GM19452 (cell line): ENCODE results near the gene PFN3.
"Not testable (repeated sequence)": the region's sequence is repeated elsewhere in the genome, so short reads cannot be mapped to it uniquely, and the experiment has no call there.

Experiments used
- ATAC-seq: cut with Tn5 transposase; IDR thresholded peaks from one replicate; pipeline ENCODE4 v1.9.1; 2021; ENCODE audit not compliant: unreplicated experiment

The PFN3 gene

DNA sequence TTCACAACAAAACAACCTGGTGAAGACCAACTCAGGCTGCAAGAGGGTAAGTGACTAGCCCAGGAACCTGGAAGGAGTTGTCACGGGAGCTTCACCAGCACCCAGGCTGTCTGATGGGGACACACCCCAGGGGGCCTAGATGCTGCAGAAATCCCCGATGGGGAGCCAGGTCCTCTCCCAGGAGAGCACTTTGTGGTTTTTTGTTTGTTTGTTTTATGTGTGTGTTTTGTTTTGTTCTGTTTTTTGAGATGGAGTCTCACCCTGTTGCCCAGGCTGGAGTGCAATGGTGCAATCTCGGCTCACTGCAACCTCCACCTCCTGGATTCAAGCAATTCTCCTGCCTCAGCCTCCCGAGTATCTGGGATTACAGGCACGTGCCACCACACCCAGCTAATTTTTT, 24.9 kb downstream of the PFN3 start:
- ATAC-seq, result not testable (repeated sequence)

DNA sequence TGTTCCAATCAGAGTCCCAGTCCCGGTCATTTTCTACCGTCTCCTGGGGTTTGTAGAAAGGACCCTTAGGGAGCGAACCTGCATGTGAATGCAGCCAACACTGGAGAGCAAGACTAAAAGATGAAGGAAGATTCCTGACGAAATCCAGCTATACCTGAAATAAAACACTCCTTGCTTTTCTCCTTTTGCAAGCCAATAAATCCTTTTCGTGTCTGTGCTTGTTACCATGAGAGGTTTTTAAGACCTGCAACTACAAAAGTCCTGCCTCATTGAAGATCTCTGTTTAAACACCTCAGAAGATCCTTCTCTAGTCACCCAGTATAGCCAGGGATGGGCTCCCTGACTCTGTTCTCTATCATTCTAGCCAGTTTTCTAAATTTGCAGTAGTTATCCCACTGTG, 26.2 kb downstream of the PFN3 start:
- no peak for ATAC-seq

DNA sequence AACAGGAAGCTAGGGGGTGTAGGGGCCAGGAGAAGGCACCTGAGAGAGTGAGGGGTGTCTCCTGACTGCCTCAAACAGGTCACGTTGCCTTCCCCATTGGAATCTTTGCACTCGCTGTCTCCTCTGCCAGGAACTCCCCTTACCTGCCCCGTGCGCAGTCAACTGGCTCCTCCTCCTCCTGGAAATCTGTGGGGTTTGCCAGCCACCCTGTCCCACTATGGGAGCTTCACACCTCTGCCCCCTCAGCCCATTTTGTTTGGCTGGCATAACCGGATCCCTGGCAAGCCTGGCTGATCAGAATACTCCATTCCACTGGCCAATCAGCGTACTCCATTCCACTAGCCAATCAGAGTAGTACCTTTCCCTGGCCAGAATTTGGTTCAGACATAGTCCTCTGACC, 26.7 kb downstream of the PFN3 start:
- ATAC-seq, result no peak

DNA sequence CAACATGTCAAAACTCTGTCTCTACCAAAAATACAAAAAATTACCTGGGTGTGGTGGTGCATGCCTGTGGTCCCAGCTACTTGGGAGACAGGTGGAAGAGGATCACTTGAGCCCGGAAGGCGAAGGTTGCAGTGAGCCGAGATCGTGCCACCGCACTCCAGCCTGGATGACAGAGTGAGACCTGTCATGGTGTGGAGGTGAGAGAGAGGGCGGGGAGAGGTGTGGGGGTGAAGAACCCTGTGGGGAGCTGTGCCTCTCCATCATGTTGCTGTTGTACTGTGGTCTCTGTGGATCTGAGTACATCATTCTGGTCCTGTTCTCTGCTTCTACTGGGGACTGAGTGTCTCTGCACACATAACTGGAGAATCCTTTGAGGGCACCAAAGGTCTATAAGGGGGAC, 27.6 kb downstream of the PFN3 start:
- no peak for ATAC-seq

DNA sequence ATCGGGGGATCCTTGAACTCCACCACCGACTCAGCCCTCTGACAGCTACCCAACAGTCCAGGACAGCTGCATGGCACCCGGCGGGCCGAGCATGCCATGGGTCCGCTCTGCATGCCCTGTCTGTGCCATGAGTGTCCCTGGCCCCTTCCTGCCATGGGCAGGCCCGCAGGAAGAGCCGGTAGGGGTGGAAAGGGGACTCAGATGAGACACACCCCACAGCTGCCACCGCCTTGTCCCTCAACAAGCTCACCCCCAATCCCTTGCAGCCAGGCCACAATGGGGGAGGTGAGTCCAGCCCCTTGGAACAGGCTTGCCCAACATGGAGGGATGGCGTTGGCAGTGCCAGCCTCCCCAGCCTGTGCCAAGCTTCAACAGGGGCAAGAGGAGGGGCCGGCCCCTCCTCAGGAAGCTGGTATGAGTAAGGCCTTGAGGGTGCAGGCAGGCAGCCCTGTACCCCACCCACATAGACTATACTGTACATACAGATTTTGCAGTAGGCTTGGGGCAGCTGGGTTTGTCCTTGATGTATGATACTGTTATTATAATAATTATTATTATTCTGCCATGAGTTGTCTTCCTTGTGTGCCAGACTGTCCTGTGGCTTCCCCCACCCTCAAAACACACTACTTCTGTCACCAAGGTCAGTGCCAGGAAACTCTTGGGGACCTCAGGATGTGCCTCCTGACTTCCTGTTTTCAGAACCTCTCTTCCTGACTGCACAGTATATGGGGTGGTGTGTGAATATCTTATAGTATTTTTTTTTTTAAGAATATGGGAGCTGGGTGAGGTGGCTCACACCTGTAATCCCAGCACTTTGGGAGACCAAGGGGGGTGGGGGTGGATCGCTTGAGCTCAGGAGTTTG, 28.2 kb downstream of the PFN3 start:
- ATAC-seq, result no peak

DNA sequence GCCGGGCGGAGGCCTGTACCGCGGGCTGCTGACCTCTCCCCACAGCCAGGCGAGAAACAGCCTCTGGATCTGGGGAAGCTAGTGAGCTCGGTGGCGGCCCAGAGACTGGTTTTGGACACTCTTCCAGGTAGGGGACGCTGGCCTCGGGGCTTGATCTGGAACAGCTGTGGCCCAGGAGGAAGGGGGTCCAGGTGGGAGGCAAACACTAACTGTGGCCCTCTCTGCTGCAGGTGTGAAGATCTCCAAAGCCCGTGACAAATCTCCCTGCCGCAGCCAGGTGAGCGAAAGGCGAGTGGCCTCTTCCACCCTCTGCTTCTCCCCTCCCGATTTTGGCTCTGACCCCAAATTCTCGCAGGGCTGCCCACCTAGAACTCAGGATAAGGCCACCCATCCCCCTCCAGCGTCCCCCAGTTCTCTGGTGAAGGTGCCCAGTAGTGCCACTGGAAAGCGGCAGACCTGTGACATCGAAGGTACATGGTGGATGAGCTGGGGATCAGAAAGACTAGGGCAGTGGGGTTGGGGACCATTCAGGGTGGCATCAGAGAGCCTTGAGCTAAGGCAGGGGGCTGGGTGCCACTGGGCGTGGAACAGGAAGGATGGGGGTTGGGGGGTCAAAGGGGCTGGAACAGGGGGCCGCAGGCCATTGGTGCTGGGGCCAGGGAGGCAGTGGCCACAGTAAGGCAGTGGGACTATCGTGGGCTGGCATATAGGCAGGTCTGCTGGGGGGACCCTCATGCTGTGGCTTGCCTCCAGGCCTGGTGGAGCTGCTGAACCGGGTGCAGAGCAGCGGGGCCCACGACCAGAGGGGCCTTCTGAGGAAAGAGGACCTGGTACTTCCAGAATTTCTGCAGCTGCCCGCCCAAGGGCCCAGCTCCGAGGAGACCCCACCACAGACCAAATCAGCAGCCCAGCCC, 29.1 kb downstream of the PFN3 start:
- no peak for ATAC-seq

DNA sequence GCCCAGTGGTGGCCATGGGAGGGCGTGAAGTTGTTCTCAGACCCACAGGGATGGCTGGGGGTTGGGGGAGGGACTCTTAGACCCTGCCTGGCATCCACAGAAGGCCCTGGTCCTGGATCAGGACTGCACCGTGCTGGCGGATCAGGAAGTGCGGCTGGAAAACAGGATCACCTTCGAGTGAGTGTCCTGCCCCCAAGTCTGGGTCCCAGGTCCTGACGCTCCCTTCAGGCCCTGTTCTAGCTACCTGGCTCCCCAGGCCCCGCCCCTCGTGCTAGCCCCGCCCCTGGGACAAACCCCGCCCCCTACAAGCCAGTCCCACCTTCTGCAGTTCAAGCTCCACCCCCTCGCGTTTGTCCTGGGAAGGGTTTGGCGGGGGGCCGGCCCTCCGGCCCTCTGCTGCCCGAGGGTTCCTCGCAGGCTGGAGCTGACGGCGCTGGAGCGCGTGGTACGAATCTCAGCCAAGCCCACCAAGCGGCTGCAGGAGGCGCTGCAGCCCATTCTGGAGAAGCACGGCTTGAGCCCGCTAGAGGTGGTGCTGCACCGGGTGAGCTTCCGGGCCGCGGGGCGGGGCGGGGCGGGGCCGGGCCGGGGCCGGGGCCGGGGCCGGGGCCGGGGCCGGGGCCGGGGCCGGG, 29.9 kb downstream of the PFN3 start:
- ATAC-seq, result peak; percentile 54

DNA sequence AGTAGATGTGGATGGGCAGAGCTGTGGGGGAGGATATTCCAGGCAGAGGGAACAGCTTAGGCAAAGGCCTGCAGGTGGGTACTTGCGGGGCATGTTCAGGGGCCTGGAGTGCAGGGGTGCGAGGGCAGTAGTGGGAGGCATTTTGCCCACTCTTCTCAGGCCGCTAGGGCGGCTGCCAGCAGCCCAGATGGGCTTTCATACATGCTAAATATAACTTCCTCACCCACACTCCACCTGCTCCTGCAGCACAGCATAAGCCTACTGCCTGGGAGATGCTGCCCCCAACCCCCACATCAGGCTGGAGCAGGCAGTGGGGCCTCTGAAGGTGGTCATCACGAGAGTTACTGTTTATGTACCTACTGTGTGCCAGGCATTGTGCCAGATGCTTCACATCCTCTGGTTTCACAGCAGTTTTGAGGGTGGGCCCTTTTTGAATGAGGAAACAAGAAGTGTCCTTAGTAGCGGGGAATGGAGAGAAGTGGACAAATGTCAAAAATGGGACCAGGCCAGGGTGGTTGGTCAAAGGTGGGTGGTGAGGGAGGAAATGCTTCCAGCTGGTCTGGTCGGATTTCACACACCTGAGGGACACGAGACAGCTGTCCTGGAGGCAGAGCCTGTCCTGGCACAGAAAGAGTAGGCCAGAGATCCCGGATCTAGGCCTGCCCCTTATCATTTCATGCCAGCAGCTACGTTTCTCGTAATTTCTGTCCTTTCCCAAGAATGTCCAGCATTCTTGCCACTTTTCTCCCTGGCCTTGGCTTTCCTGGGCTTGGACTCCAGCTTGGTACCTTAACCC, 30.6 kb downstream of the PFN3 start:
- no peak for ATAC-seq

DNA sequence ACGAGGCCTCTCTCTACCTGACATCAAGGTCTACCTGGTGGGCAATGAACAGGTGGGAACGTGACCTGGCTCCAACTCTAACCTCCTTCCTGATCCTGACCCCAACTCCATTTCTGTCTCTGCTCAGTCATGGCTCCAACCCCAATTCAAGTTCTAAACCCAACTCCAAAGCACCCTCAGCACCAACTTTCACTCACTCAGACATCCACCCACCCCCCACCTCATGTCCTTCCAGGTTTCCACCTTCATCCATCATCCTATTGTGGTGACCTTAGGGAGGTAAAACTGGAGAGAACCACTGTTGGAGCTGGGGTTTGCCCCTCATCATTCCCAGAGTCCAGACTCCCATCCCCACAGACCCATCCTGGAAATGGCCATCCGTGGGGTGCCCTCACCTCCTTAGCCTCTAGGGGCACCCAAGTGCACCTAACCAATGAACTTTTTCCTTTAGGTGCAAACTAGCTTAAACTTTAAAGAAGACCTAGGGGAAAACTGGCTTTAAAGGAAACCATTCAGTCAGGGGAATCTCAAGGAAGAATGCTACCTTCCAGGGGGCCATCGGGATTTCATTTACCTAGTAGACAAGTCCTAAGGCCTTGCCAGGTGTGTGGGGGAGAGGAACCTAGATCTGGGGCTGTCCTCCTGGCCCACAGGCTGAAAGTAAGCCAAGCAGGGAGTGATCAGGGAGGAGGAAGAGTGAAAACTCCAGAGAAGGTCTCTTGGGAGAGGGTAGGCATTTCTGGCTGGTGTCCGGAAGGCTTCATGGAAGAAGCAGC, 31.4 kb downstream of the PFN3 start:
- ATAC-seq, result no peak

DNA sequence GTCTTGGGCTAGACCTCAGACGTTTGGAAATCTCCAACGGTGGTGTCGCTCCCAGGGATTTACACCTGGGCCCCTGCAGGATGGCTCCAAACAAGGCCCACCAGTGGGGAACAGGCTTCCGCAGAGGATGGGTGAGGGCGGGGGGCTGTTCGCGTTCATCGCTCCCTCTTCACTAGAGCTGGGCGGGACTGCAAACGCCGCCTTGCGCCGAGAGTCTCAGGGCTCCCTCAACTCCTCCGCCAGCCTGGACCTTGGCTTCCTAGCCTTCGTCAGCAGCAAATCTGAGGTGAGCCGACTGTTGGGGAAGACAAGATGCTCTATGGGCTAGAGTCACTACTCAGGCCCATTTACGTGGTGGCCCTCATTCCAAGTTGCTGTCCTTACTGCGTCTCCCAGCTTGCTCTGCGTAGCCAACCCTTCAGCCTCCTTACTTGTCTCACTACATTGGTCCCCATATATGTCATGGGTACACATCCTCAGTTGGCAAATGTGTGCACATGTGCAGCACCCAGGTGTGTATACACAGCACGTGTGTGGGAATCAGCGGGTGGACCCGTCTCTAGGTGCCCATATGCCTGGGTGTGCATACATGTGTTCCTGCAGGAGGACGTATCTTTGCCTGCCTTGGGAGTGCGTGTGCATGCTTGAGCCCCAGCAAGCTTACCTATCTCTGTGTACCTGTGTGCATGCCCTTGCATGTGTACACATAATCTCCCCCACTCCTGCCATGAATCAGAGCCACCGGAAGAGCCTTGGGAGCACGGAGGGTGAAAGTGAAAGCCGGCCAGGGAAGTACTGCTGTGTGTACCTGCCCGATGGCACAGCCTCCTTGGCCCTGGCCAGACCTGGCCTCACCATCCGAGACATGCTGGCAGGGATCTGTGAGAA, 32.2 kb downstream of the PFN3 start:
- no peak for ATAC-seq

DNA sequence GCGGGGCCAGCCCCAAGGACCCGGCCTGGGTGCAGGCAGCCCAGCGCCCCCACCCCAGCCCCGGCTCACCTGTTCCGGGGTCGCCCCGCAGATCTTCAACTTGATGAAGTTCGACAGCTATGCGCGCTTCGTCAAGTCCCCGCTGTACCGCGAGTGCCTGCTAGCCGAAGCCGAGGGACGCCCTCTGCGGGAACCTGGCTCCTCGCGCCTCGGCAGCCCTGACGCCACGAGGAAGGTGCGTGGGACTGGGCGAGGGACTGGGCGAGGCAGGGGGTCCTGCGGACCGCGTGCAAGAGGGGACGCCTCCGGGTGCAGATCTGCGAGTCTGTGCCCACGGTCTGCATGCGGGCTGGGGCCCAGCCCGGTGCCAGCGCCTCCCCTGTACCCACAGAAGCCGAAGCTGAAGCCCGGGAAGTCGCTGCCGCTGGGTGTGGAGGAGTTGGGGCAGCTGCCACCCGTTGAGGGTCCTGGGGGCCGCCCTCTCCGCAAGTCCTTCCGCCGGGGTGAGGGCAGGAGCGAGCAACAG, 33.1 kb downstream of the PFN3 start:
- no peak for ATAC-seq

DNA sequence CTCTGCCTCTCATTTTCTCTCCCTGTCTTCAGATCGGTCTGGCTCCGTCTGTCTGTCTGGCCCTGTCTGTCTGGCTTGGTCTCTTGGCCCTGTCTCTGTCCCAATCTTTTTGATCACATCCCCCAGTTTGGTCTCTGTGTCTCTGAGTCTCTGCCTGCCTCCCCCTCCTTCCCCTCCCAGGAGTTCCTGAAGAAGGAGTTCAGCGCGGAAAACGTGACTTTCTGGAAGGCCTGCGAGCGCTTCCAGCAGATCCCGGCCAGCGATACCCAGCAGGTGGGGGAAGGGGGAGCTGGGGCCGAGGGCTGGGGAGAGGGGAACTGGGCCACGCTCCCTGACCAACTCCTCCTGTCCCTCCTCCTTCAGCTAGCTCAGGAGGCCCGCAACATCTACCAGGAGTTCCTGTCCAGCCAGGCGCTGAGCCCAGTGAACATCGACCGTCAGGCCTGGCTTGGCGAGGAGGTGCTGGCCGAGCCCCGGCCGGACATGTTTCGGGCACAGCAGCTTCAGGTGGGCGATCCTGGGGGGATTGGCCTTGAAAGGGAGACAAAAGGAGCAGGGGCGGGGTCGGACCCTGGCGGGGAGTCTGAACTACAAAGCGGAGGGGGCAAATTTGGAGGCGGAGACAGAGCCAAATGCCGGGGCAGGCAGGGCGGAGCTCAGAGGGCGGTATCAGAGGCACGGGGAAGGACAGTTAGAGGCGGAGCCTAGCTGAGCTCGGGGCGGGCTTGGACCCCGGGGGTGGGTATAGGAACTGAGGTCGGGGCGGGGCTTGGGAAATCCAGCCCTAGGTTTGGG, 33.7 kb downstream of the PFN3 start:
- no peak for ATAC-seq

DNA sequence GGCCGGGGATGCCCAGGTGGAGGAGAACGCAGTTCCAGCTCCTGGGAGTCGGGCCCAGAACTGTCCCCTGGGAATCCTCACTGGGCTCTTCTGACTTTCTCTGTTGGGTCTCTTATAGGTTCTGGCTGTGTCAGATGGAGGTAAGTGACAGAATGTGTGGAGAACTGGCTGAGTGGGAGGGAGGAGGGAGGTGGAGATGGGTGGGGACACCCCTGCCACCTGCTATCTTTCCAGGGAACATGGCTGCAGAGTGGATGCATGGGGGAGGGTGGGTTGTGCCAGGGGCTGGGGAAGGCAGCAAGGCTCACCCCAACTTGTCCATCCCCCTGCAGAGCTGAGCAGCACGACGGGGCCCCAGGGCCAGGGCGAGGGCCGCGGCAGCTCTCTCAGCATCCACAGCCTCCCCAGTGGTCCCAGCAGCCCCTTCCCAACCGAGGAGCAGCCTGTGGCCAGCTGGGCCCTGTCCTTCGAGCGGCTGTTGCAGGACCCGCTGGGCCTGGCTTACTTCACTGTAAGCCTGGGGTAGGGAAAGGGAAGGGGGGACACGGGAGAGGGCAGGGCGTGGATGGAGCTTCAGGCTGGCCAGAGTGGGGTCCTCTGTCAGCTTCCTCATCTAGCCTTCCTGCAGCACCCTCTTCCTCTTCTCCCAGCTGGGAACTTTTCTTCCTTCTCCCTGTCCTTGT, 34.5 kb downstream of the PFN3 start:
- no peak for ATAC-seq

DNA sequence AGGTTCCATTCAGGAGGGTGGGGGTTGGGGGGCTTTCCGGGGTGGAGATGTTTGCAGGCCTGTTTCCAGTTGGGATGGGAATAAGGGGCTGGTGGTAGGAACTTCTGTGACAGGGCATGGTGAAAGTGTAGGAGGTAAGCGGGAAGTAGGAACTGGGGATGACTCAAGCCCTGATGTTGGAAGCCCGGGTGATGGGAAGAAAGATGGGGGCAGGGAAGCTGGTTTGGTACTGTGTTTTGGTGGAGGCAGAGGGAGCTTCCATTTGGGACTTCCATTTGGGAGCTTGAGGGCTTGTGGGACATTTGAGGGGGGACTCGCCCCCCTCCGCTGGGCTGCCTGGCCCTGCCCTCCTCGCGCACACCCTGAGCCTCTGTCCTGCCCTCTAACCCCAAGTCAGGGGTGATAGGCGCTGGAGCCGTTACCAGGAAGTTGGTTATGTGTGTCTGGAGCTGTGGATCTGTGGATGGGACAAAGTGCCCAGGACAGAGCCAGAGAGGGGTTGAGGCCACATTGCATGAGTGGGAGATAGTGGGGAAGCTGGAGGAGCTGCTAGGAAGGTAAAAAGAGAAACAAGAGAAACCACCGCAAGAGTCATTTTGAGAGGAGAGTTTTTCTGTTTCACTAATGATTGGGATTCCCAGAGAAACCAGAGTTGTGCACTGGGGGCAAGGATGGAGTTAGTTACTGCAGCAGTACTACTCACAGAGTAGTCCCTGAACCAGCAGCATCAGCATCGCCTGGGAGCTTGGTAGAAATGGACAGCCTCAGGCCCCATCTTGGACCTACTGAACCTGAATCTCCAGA, 36.1 kb downstream of the PFN3 start:
- no peak for ATAC-seq

DNA sequence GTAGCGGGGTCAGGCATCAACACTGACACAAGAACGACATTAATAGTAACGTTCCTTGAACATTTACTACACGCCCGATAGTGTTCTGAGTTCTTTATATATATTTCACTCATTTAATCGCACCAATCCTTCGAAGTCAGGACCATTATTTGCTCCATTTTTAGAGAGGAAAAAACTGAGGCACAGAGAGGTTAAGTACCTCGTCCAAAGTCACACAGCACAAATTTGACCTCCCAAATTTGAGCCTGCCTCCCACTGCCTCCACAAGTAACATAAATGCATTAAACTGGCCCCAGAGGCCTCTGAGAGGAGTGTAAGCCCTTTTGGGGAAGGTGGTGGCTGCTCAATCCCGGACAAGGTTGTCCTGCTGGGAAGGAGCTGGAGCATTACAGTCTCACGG, 36.9 kb downstream of the PFN3 start:
- no peak for ATAC-seq

DNA sequence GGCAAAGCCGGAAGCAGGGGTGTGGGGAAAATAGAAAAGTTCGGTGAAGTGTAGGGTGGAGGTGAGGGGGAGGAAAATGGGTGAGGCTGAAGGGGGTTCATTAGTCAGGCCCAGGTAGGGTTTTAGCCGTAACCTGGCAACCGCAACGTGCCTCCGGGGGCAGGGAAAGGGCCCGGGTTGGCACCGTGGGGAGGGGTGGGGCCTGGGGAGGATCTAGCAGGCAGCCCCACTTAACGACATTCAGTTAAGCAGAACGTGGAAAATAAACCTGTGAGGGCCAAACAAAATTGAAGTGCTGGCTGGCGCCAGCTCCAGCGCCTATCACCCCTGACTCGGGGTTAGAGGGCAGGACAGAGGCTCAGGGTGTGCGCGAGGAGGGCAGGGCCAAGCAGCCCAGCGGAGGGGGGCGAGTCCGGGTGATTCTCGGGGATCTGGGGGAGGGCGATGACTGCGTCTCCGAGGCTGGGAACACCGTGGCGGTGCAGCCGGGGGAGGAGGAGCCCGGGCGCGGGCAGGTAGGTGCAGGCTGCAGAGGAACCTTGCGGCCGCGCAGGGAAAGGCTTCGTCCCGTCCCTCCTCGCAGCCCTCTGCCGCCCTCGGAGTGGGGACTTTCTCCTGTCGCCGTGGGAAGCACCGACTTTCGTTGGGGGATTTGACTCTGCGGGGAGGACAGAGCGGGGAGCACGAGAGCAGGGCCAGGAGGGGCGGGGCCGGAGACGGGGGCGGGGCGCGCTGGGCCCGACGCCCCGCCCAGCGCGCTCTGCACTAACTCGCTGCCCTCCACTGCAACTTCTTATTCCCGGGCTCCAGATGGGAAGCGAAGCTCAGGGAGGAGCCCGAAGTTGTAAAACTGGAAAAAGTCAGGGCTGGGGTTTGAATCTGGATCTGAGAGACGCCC, 37.6 kb downstream of the PFN3 start:
- no peak for ATAC-seq
